Ovary (tissue), 9 donors: Measurements from ENCODE around the gene DNAJC27. TPM values are rescaled to one million over a fixed set of nuclear protein-coding genes. Genes with fewer than 3 reads are reported as not detected.

ENCODE experiments used
- DNase-seq, 5 donors: peaks; one replicate each; pipeline ENCODE4 v3.0.0-alpha.2; 2019 to 2020
- H3K27ac ChIP-seq, 2 donors: fragments of 200-600 bp; one replicate each; pipeline versions ENCODE4 v1.5.1 to v1.8.0; 2019 to 2022
- H3K27me3 ChIP-seq: fragments of 200-600 bp; one replicate; pipeline ENCODE4 v1.8.0; 2022
- H3K36me3 ChIP-seq: fragments of 200-600 bp; sonication (generic); one replicate; pipeline ENCODE4 v1.5.1; 2019
- H3K4me1 ChIP-seq: one replicate; pipeline ENCODE4 v1.8.1; 2013; ENCODE audit warnings: mild to moderate bottlenecking, moderate library complexity; ENCODE audit not compliant: insufficient read depth
- H3K4me3 ChIP-seq: fragments of 200-600 bp; sonication (generic); one replicate; pipeline ENCODE4 v1.5.1; 2017
- H3K9me3 ChIP-seq, 2 donors: fragments of 200-600 bp in 1 of 2; sonication (generic) in 1 of 2; one replicate each; pipeline versions ENCODE4 v1.5.1 to v1.8.1; 2013 to 2019; ENCODE audit warnings: mild to moderate bottlenecking in 1 of 2, moderate library complexity in 1 of 2
- EP300 ChIP-seq: sonication (generic); formaldehyde crosslinking; IDR thresholded peaks from one replicate; pipeline ENCODE4 v1.6.1; 2017; ENCODE audit warnings: antibody characterized with exemption
- POLR2A ChIP-seq: fragments of 450-650 bp; IDR thresholded peaks from one replicate; pipeline ENCODE4 v1.6.1; 2017; ENCODE audit warnings: antibody characterized with exemption, mild to moderate bottlenecking, moderate library complexity
- WGBS, 3 donors: extraction: QIAGEN DNeasy Blood & Tissue Kit in 1 of 3; methylation state at CpG; one replicate each; pipeline versions ENCODE4 v1.1.5 to v1.1.7; 2013 to 2017; 5-methylcytosine and 5-hydroxymethylcytosine counted together
- intact Hi-C, 4 donors: fragments of 100-400 bp; cut with DNase I; formaldehyde crosslinking; loops; one replicate each; pipeline versions ENCODE4 v1.11.0 to v1.15.1; 2022 to 2023
- polyA plus RNA-seq, 2 donors: library from polyadenylated mRNA; stranded (reverse); fragments of 200-250 nt in 1 of 2; fragments of 350-450 nt in 1 of 2; fragmentation: Illumina TruSeq in 1 of 2; extraction: RNeasy Lipid Tissue Mini Kit (QIAGEN cat#74804) in 1 of 2; gene quantifications; one replicate each; pipeline ENCODE4 v1.2.3, GENCODE V29; 2013 to 2014
- total RNA-seq, 7 donors: library from RNA; depleted of rRNA in 2 of 7; stranded (reverse); fragments of >200 nt in 2 of 7; fragmentation: NEBNext Ultra II Directional in 3 of 7; extraction: Animal tissue kit (Norgen Biotek cat#: 25700) in 3 of 7; gene quantifications; one replicate each; pipeline versions ENCODE4 v1.1.0 to v1.2.4, GENCODE V29; 2016 to 2023
- TF ChIP-seq, protein P1 (sequence below), 3 donors: fragments of 450-650 bp in 2 of 3; fragments of 200-600 bp in 1 of 3; IDR thresholded peaks; one replicate each; pipeline versions ENCODE4 v1.5.1 to v1.8.0; 2016 to 2022; ENCODE audit warnings: antibody characterized with exemption in 3 of 3, mild to moderate bottlenecking in 1 of 3
- donor health status: DM: no; HTN: no; CAD: no; lungs with moderate emphysema.
- donor health status: DM: no; HTN: no; CAD: no.
- donor health status: Bipolar disorder and iron deficiency.
- donor health status: DM: yes; HTN: yes; CAD: no.
- donor health status: DM: no; HTN: no; CAD: no.
- donor health status: DM: yes; HTN: yes; CAD: no.

DNAJC27 gene
- total and polyA plus RNA-seq, 9 donors, result 6.0 to 17.6 (median 12.9) TPM

DNA sequence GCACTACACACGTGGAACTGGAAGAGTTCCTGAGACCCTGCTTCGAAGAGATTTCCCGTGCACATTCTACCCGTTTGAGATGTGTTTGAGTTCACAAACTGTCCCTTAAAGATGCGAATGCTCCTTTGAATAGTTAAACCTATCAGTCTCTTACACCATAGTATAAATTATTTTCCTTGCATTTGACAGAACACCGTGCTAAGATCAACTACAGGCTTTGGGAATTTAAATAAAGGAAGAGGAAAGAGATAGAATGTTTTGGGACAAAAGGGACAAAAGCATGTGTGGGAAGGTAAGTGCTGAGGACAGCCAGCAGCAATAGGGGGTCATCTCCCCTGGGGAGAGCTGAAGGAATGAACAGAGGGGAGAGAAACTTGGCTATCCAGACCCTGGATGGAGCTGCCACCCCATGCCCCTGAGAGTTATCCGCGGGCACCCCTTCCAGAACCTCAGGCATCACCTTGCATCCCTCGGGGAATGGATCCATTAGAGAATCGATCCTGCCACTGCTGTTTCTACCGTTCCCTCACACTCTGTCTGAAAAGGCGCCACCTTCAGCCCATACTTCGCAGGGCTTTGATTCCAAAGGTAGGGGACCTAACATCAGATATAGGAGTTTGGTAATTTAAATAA, 50.8 kb downstream of the DNAJC27 start:
- Histone ChIP-seq H3K27ac (peak overlapping the region; percentile 18 to 77), H3K4me1 (peaks cover 20% of the 10 kb centered on the region), H3K4me3 (peak overlapping the region; percentile 68), H3K36me3 (no peaks in the 10 kb centered on the region), H3K9me3 (no peaks in the 10 kb centered on the region), H3K27me3 (no peaks in the 10 kb centered on the region)
- peak in 1 of 5 donors; percentile 30 for DNase-seq
- 33 to 37% (median 33%) methylated on average over 13 of the region's 13 CpGs for WGBS, 3 donors
- intact Hi-C loops, result loop anchor here in 1 of 4 donors (5.0 kb wide), 1 partner anchor 64 kb away; no protein-coding TSS in a partner anchor
- TF ChIP-seq EP300 (no peak), POLR2A (no peak)
- TF ChIP-seq, protein P1, sequence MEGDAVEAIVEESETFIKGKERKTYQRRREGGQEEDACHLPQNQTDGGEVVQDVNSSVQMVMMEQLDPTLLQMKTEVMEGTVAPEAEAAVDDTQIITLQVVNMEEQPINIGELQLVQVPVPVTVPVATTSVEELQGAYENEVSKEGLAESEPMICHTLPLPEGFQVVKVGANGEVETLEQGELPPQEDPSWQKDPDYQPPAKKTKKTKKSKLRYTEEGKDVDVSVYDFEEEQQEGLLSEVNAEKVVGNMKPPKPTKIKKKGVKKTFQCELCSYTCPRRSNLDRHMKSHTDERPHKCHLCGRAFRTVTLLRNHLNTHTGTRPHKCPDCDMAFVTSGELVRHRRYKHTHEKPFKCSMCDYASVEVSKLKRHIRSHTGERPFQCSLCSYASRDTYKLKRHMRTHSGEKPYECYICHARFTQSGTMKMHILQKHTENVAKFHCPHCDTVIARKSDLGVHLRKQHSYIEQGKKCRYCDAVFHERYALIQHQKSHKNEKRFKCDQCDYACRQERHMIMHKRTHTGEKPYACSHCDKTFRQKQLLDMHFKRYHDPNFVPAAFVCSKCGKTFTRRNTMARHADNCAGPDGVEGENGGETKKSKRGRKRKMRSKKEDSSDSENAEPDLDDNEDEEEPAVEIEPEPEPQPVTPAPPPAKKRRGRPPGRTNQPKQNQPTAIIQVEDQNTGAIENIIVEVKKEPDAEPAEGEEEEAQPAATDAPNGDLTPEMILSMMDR (IDR thresholded peaks at IDR 0.05), result no peak

DNA sequence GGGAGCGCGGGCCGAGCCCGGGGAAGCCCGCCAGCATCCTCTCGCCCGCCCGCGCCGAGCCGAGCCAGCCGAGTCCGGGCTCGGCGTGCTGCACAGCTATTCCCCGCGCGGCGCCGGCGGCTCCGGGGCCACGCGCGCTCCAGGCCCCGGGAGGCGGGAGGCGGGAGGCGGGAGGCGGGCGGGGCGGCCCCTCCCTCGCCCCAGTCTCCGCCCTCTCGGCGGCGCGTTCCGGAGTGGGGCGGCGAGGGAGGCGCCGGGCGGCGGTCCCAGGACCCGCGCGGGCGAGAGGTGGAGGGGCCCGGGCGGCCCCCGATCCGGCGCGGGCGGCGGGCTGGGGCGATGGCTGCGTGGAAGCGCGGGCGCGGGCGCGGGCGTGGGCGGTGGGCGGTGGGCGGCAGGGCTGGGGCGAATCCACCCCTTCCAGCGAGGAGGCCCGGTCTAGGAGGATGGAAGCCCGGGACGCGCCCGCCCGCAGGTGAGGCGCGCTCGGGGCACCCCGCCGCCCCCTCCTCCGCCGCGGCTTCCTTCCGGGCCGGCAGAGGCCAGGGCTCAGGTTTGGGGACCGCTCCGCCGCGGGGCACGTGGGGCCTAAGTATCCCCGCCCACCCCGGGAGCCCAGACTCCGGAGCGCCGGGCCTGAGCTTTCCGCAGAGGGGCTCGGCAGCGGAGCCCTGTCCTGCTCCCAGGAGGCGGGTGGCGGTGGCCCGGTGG, 51.5 kb downstream of the DNAJC27 start, which contains the start of gene ADCY3:
Gene ADCY3, minus strand, starts transcription at position 140 of the 711 bp plus-strand sequence. CDS start 1,250 bp downstream, outside the sequence.
- H3K9me3 ChIP-seq, result no peaks in the 10 kb centered on the region
- intact Hi-C loops, result loop anchor here in 1 of 4 donors (5.0 kb wide), 1 partner anchor 63 kb away; no protein-coding TSS in a partner anchor
- H3K36me3 ChIP-seq, result no peaks in the 10 kb centered on the region
- H3K27ac ChIP-seq, result peak within 1 kb of the TSS; percentile 79 to 84
- no peaks in the 10 kb centered on the region for H3K27me3 ChIP-seq
- TF ChIP-seq, protein P1 (IDR thresholded peaks at IDR 0.05), result no peak
- peak; percentile 15 for TF ChIP-seq POLR2A
- TF ChIP-seq EP300, result no peak
- peak within 1 kb of the TSS; percentile 68 for H3K4me3 ChIP-seq
- 1 to 2% (median 1%) methylated on average over 40 to 102 of the region's 103 CpGs for WGBS, 3 donors
- H3K4me1 ChIP-seq, result peaks cover 20% of the 10 kb centered on the region
- DNase-seq, result peak; percentile 69 to 79 (median 72)

DNA sequence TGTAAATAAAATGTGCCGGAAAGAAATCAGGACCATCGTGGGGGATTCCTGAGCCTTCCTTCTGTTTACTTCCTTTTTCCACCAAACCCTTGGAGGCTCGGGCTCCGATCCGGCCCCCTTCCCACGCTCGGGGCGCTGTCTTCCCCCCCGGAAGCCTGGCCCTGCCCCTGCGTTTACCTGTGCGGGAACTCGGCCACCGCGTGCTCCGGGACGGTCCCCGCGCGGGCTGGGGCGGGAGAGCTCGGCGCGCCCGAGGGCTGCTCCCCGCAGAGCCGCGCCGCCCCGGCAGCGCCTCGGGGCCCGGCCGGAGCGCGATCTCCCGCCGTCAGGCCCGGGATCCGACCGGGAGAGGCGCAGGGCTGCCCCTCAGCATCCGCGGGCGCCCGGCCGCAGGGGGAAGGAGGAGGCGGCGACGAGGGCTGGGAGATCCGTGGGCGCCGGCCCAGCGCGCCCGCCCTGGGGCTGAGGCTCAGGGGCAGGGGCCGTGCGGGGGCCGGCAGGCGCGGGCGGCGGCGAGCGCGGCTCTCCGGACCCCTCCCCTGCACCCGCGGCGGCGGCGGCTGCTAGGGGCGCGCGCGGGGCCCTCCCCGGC, 52.2 kb downstream of the DNAJC27 start:
- intact Hi-C loops, result loop anchor here in 2 of 4 donors (5.0 kb wide), 2 partner anchors 42 to 62 kb away; no protein-coding TSS in a partner anchor
- no peaks in the 10 kb centered on the region for H3K27me3 ChIP-seq
- 0 to 2% (median 0%) methylated on average over 20 to 76 of the region's 76 CpGs for WGBS, 3 donors

More for the DNA sequence above, 52.2 kb downstream of the DNAJC27 start:
- Histone ChIP-seq H3K27ac (peak overlapping the region; percentile 79 to 84), H3K9me3 (no peaks in the 10 kb centered on the region), H3K36me3 (no peaks in the 10 kb centered on the region), H3K4me3 (peak overlapping the region; percentile 68), H3K4me1 (peaks cover 23% of the 10 kb centered on the region)
- TF ChIP-seq EP300 (no peak), POLR2A (no peak)
- TF ChIP-seq, protein P1 (IDR thresholded peaks at IDR 0.05), result no peak
- DNase-seq, result peak in 1 of 5 donors; percentile 38
